ENCODE measurements around the gene IFITM5. TPM values are rescaled to one million over a fixed set of nuclear protein-coding genes. Genes with fewer than 3 reads are reported as not detected.

IFITM5 gene
- total and polyA plus RNA-seq, 9 of the 15 experiments (the other 6 are each of a cell fraction or from before 2014, with no cell fraction given), result 0.19 TPM; not detected in 8

- TF ChIP-seq MLLT1 (IDR thresholded peaks at IDR 0.05), result peak; percentile 92 to 94
- TF ChIP-seq PHF21A (IDR thresholded peaks at IDR 0.05; ENCODE audit: borderline replicate concordance, low read depth), result no peak
- peak; percentile 95 for TF ChIP-seq KDM5B (IDR thresholded peaks at IDR 0.05; ENCODE audit: insufficient replicate concordance, low read depth, low read length)
- TF ChIP-seq ZNF232 (CRISPR knock-in tag; IDR thresholded peaks at IDR 0.05), result no peak
- 0 out of 4 replicates have a peak, but pooled peaks of 1 of the 2 experiments have one; percentile 26 for TF ChIP-seq RAD21 (CRISPR knock-in tag; conservative IDR thresholded peaks at IDR 0.05 in 1 of 2, IDR thresholded peaks at IDR 0.05 in 1 of 2)
- TF ChIP-seq CBX3 (IDR thresholded peaks at IDR 0.05; ENCODE audit: borderline replicate concordance in 1 of 2, low read length in 2 of 2), result no peak
- TF ChIP-seq ZNF274 (IDR thresholded peaks at IDR 0.05; ENCODE audit: borderline replicate concordance, low read depth, low read length), result no peak
- 0 out of 2 replicates have a peak, but pooled peaks have one; percentile 5 for TF ChIP-seq ZNF324 (CRISPR knock-in tag; IDR thresholded peaks at IDR 0.05)
- TF ChIP-seq SFPQ (IDR thresholded peaks at IDR 0.05; ENCODE audit: low read depth, low read length), result no peak
- 0 out of 2 replicates have a peak, but pooled peaks have one; percentile 57 for TF ChIP-seq CHCHD3 (CRISPR knock-in tag; IDR thresholded peaks at IDR 0.05)
- peak; percentile 94 for TF ChIP-seq TBP (optimal IDR thresholded peaks at IDR 0.05; ENCODE audit: low read depth, low read length)
- TF ChIP-seq BCOR (IDR thresholded peaks at IDR 0.05), result peak; percentile 32; the same call in 1 of the 2 replicates
- TF ChIP-seq CHD2 (IDR thresholded peaks at IDR 0.05; ENCODE audit: low read depth, low read length), result peak; percentile 16; the same call in 1 of the 2 replicates
- no peak for TF ChIP-seq SLC30A9 (CRISPR knock-in tag; IDR thresholded peaks at IDR 0.05)
- TF ChIP-seq ZNF511 (CRISPR knock-in tag; IDR thresholded peaks at IDR 0.05), result peak; percentile 56; the same call in 1 of the 2 replicates
- 0 out of 2 replicates have a peak, but pooled peaks have one; percentile 40 for TF ChIP-seq ZBTB2 (IDR thresholded peaks at IDR 0.05)
- peak; percentile 27 for TF ChIP-seq NEUROD1 (IDR thresholded peaks at IDR 0.05; ENCODE audit: borderline replicate concordance, low read depth, low read length, partially characterized antibody)
- TF ChIP-seq E2F6 (IDR thresholded peaks at IDR 0.05; ENCODE audit: borderline replicate concordance in 1 of 2, extremely low read depth in 1 of 2, insufficient read depth in 1 of 2, insufficient read length in 1 of 2, low read depth in 1 of 2, low read length in 1 of 2, poor library complexity in 1 of 2, severe bottlenecking in 1 of 2), result no peak
Measured at GRCh38 chr11:313787-314553, 14.6 kb upstream of the IFITM5 start, which contains the start of gene IFITM1 (continued).

Measured in K562 (cell line).